HG03045 (cell line): Measurements from ENCODE around the gene WNT3.
"Not testable (repeated sequence)": the region's sequence is repeated elsewhere in the genome, so short reads cannot be mapped to it uniquely, and the experiment has no call there.

Experiments
- ATAC-seq: cut with Tn5 transposase; IDR thresholded peaks from one replicate; pipeline ENCODE4 v1.9.1; 2021; ENCODE audit warnings: mild to moderate bottlenecking, moderate library complexity; ENCODE audit not compliant: unreplicated experiment

Gene WNT3

GRCh38 chr17:46814446-46814845 is 4.0 kb downstream of the WNT3 start:
- ATAC-seq, result no peak

DNA sequence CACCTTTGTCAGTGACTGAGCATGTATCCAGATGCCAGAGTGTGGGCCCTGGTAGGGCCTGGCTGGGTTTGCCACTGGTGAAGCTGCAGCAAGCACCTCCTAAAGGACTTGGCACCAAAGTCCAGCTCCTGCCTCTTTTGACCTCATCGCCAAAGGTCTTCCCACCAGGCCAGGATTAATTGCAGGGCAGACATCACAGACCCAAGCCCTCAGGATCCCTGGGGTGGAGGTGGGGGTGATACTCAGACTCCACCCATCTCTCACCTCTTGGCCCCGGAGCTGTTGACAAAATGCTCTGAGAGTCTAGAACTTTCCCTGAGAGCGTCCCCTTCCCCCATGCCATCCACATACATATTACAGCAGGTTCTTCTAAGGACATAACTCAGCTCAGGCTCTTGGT is 4.6 kb downstream of the WNT3 start:
- no peak for ATAC-seq

DNA sequence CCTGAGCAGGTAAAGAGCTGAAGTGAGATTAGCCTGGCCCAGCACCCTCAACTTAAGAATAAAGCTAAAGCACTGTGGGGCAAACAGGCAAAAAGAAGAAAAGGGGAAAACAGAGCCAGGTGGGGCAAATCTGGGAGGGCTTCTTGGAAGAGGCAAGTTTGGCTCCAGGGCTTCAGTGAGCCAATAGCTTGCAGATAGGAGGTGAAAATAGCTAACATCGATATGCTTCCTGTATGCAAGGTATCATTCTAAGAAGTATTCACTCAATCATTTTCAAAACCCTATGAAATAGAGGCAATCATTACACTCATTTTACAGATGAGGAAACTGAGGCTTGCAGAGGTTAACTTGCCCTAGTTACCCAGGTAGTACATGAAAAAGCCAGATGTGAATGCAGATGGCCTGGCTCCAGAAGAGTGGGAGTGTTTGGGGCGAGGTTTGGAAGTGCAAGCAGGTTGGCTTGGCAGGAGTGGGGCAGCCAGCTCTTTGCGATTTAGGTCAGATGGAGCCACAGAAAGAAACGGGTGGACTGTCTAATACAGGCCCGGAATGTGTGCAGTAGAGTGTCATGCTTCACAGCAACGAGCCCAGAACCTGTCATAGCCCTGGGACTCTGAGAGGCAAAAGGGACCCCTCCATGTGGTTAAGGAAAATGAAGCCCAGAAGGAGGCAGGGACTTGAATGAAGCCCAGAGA is 5.7 kb downstream of the WNT3 start:
- ATAC-seq, result no peak

- no peak for ATAC-seq
Observed at GRCh38 chr17:46811978-46812583, 6.4 kb downstream of the WNT3 start.

GRCh38 chr17:46810837-46811236 is 7.7 kb downstream of the WNT3 start:
- ATAC-seq, result no peak

- ATAC-seq, result no peak
Observed at GRCh38 chr17:46809110-46809571, 9.4 kb downstream of the WNT3 start.

GRCh38 chr17:46805771-46806170 is 12.7 kb downstream of the WNT3 start:
- ATAC-seq, result no peak

- no peak for ATAC-seq
Observed at GRCh38 chr17:46803544-46803943, 14.9 kb downstream of the WNT3 start.

GRCh38 chr17:46802800-46803199 is 15.7 kb downstream of the WNT3 start:
- no peak for ATAC-seq

DNA sequence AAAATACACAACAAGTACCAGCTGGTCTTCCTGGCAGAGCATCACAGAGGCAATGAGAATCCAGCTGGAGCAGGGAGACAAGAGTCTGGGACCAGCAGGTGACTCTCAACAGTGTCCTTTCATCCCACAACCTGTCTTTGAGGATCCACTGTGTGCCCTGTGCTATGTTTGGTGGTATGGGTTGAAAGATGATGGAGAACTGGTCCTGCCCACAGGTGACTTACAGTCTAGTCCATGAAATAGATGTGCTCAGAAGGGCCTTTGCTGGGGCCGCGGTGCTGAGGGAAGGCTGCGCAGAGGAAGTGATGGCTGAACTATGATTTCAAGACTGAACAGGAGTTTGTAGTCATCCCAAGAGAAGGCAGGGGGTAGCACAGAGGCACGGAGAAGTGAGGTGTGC is 17.9 kb downstream of the WNT3 start:
- no peak for ATAC-seq

DNA sequence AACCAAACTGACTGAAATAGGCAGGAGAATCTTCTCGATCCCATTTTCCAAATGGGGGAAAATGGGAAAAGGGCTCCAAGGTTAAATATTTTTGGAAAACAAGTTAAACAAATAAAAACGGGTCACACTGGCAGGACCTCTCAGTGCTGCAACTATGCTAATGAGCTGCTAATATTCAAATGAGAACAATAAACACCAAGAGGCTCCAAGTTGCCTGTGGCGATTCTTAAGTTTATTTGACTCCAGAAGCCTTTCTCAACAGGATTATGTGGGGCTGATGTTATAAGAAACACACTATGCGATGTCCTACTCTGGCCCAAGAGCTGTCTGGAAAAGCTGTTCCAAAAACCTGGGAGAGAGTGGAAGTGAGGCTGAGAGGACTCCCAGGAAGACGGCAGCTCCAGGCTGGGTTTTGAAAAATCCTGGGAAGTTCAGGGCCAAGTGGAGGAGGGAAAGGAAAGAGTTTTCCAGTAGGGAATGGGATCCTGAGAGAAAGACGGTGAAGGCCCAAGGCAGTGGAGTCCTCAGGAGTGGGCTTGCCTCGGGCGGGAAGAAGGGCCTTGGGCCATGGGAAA is 21.4 kb downstream of the WNT3 start:
- ATAC-seq, result no peak

- ATAC-seq, result no peak
Observed at GRCh38 chr17:46796524-46796923, 22.0 kb downstream of the WNT3 start.

- no peak for ATAC-seq
Observed at GRCh38 chr17:46796084-46796483, 22.4 kb downstream of the WNT3 start.

DNA sequence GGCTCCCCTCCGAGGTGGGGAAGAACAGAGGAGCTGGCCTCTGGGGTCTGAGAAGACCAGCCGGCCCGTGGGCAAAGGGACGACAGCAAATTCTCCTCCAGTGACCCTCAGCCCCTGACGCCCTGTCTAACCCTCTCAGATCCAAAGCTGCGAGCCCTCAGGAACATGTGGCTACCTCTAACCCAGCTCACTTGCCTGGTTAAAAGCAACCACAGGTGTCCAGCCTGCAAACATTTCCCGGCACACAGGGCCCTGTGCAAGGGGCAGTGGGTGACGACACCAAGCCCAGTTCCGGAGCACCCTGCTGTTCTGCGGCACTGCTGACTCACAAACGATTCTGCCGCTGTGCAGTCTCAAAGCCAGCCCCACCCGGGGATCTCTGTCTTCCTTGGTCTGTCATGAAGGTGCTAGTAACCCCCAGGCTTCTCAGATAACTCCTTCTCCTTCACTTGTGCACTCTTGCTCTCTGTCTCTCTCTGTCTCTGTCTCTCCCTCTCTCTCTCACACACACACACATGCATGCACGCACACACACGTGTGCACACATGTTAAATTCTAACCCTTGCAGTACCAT is 23.0 kb downstream of the WNT3 start:
- ATAC-seq, result no peak

DNA sequence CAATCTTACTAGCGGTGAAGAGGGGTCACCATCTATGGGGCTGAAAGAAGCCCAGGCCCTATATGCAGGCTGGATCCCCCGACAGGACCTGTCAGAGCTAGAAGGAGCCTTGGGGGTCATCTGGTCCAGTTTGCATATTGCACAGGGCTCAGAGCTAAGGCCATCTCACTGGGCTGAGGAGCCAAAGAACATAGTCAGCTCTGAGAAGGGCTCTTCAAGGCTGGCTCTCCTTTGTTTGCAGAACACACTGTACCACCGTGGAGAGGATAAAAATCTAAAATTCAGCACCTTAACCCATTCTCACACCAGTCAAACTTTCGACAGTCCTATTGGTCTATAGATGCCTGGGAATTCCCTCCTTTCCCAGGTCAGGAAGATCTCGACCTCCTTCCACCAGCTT is 24.2 kb downstream of the WNT3 start:
- ATAC-seq, result no peak

DNA sequence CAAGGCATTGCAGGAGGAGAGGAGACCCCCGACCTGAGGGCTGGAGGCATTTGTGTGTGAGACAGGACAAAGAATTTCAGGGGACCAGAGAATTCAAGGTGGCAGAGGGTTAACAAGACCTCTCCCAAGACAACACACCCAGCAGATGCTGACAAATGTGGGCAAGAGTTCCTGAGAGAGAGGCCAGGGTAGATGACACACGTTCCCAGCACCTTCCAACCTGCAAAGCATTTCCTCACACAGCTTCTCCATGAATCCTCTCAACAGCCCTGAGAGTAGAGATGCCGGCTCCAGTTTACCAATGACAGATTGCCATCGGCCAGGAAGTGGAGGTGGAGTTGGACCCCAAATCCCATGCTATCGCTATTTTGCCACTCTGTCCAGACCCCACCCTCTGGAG is 25.0 kb downstream of the WNT3 start:
- no peak for ATAC-seq

GRCh38 chr17:46793023-46793422 is 25.5 kb downstream of the WNT3 start:
- not testable (repeated sequence) for ATAC-seq

- ATAC-seq, result no peak
Observed at GRCh38 chr17:46792071-46792470, 26.4 kb downstream of the WNT3 start.

- ATAC-seq, result no peak
Observed at GRCh38 chr17:46791531-46791930, 27.0 kb downstream of the WNT3 start.

DNA sequence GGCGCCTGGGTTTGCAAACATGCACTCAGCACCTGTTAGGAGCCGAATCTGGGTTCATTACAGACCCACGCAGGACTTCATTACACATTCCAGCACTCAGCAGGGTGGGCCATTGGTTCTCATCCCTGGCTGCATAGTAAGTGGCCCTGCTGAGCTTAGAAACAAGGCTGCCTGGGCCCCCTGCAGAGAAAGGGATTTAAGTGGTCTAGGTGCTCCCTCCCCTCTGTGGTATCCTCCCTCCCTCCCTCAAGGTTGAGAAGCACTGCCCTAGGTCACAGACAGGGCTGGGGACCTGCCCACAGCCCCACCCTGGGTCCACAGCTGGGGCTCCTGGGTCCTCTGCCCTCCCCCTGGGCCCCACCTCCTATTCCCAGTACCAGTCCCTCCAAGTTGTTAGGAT is 28.3 kb downstream of the WNT3 start:
- no peak for ATAC-seq

GRCh38 chr17:46789610-46790009 is 28.9 kb downstream of the WNT3 start:
- ATAC-seq, result no peak

DNA sequence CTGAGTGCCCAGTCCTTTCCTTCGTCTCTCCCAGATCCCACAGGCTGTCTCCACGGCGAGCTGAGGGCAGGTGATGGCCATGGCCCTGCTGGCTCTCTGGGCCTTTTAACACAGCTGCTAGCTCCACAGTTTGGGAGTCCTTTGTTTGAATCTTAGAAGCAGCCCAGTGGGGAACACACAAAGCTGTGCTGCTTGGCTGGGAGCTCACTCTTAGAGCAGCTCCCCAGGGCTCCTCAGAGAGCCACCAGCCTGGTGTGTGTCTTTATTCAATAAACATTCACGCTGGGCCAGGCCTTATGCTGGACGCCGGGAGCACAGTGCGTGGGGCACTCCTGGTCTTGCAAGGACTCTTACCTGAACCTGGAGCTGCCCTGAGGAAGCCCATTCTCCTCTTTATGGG is 29.7 kb downstream of the WNT3 start:
- no peak for ATAC-seq
